ENCODE measurements around the gene KRT6B.
"Not testable (repeated sequence)": the region's sequence is repeated elsewhere in the genome, so short reads cannot be mapped to it uniquely, and the experiment has no call there.

The KRT6B gene

GRCh38 chr12:52452101-52452500 is at the start of gene KRT6B:
KRT6B (minus strand) TSS chr12:52452146; CDS start chr12:52452078, 68 bp downstream.
- peak within 1 kb of the TSS; percentile 87 for H3K27ac ChIP-seq
- peak; percentile 72 for DNase-seq (ENCODE audit: low read depth, low spot score)

- no peak for DNase-seq (ENCODE audit: low read depth, low spot score)
- H3K27ac ChIP-seq, result peak overlapping the region; percentile 99
Observed at GRCh38 chr12:52501490-52501889, 49.5 kb upstream of the KRT6B start.

GRCh38 chr12:52500574-52500973 is 48.6 kb upstream of the KRT6B start:
- peak overlapping the region; percentile 99 for H3K27ac ChIP-seq

DNA sequence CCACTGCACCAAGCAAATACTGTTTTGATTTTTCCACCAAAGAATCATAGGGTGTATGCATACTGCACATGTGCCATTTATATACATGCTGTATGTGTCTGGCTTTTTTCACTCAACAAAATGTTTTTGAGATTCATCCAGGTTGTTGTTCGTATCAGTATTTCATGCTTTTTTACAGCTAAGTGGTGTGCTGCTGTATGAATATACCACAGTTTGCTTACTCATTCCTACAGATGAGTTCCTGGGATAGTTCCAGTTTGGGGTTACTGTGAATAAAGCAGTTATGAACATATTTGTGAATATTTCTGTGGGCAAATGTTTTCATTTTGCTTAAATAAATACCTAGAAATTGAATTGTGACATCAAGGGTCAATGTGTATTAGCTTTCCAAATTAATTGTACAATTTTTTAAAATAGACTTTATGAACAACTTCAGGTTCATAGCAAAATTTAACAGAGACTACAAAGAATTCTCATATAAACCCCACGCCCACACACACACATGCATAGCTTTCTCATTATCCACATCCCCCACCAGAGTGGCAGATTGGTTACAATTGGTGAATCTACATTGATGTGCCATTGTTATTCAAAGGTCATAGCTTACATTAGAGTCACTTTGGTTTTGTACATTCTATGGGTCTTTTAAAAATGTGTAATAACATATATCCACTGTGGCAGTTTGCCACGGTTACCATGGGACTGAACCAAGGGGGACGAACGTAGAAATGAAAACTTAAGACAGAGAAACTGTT is 48.0 kb upstream of the KRT6B start:
- no peak for DNase-seq (ENCODE audit: low read depth, low spot score)
- H3K27ac ChIP-seq, result peak overlapping the region; percentile 99

More at GRCh38 chr12:52500574-52500973, 48.6 kb upstream of the KRT6B start:
- DNase-seq (ENCODE audit: low read depth, low spot score), result not testable (repeated sequence)

GRCh38 chr12:52498946-52499345 is 47.0 kb upstream of the KRT6B start:
- DNase-seq (ENCODE audit: low read depth, low spot score), result no peak
- peak overlapping the region; percentile 99 for H3K27ac ChIP-seq

DNA sequence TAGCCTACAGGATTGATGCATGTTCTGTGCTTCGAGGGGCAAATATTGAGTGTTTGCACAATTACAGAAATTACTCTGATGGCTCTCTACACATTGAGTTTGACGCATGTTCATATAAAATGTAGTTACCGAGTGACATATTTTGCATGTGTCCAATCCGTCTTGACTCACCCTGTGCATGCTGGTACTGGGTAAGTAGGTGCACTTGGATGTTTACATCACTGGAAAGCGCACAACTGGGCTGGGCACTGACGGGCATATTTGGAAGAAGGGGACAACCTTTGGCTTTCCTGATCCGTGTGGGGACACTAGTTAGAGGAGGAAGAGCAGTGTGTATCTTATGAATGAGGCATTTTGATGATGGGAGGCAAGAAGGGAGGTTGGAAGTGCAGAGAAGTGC is 46.0 kb upstream of the KRT6B start:
- peak overlapping the region; percentile 99 for H3K27ac ChIP-seq
- no peak for DNase-seq (ENCODE audit: low read depth, low spot score)

GRCh38 chr12:52496590-52497071 is 44.7 kb upstream of the KRT6B start:
- H3K27ac ChIP-seq, result peak overlapping the region; percentile 99
- no peak for DNase-seq (ENCODE audit: low read depth, low spot score)

- H3K27ac ChIP-seq, result peak overlapping the region; percentile 99
- DNase-seq (ENCODE audit: low read depth, low spot score), result no peak
Observed at GRCh38 chr12:52496054-52496453, 44.1 kb upstream of the KRT6B start.

- peak overlapping the region; percentile 99 for H3K27ac ChIP-seq
- DNase-seq (ENCODE audit: low read depth, low spot score), result no peak
Observed at GRCh38 chr12:52495389-52495788, 43.4 kb upstream of the KRT6B start.

- peak overlapping the region; percentile 99 for H3K27ac ChIP-seq
- DNase-seq (ENCODE audit: low read depth, low spot score), result no peak
Observed at GRCh38 chr12:52494518-52494917, 42.6 kb upstream of the KRT6B start.

GRCh38 chr12:52494100-52494499 is 42.2 kb upstream of the KRT6B start:
- DNase-seq (ENCODE audit: low read depth, low spot score), result no peak
- peak overlapping the region; percentile 99 for H3K27ac ChIP-seq

DNA sequence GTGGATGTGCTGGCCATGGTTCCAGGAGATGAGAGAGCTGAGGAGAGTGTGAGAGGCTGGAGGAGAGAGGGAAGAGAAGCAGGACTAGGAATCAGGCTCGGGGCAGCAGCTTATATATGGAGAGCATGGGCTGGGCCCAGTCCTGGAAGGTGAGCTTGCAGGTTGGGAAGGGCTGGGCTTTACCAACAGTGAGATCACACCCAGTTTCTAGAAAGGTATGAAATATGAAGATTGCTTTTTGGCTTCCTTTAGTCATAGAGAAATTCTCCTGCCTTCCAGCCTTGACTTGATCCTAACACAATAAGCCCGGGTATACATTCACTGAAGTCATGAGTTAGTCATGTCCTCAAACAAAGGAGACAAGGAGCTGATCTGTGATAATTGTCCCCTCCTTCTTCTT is 41.2 kb upstream of the KRT6B start, which contains the start of gene KRT6A:
Gene KRT6A, minus strand, starts transcription at position 86 of the 400 bp plus-strand sequence. Its CDS starts 69 bp downstream, at position 17.
- peak; percentile 96 for DNase-seq (ENCODE audit: low read depth, low spot score)
- peak within 1 kb of the TSS; percentile 99 for H3K27ac ChIP-seq

GRCh38 chr12:52492405-52492804 is 40.5 kb upstream of the KRT6B start:
- peak overlapping the region; percentile 99 for H3K27ac ChIP-seq
- not testable (repeated sequence) for DNase-seq (ENCODE audit: low read depth, low spot score)

DNA sequence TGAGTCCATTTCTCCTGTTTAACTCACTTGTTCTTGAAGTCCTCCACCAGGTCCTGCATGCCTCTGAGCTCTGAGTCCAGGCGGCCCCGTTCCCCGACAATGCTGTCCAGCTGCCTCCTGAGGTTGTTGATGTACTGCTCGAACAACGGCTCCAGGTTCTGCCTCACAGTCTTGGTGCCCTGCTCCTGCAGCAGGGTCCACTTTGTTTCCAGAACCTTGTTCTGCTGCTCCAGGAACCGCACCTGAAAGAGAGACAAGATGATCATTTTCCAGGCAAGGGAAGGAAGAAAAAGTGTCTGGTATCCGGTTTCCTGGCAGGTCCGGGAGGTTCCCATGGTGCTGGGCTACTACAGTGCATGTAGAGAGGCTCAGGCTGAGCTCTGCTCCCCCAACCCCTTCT is 39.5 kb upstream of the KRT6B start:
- DNase-seq (ENCODE audit: low read depth, low spot score), result not testable (repeated sequence)
- peak overlapping the region; percentile 99 for H3K27ac ChIP-seq

- peak overlapping the region; percentile 99 for H3K27ac ChIP-seq
- no peak for DNase-seq (ENCODE audit: low read depth, low spot score)
Observed at GRCh38 chr12:52488736-52489135, 36.8 kb upstream of the KRT6B start.

GRCh38 chr12:52487744-52488443 is 35.9 kb upstream of the KRT6B start:
- DNase-seq (ENCODE audit: low read depth, low spot score), result peak; percentile 41
- peak overlapping the region; percentile 99 for H3K27ac ChIP-seq

- H3K27ac ChIP-seq, result peak overlapping the region; percentile 99
- peak; percentile 53 for DNase-seq (ENCODE audit: low read depth, low spot score)
Observed at GRCh38 chr12:52487211-52487610, 35.3 kb upstream of the KRT6B start.

- peak overlapping the region; percentile 99 for H3K27ac ChIP-seq
Observed at GRCh38 chr12:52486166-52487105, 34.5 kb upstream of the KRT6B start.

DNA sequence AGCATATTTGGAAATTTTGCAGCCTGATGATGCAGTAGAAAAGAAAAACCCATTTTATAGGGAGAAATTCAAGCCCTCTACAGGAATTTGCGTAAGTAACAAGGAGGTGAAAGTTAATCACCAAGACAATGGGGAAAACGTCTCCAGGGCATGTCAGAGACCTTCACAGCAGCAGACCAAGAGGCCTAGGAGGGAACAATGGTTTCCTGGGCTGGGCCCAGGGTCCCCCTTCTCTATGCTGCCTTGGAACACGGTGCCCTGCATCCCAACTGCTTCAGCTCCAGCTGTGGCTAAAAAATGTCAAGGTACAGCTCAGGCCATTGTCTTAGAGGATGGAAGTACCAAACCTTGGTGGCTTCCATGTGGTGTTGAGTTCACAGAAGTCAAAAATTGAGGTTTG is 28.1 kb upstream of the KRT6B start:
- DNase-seq (ENCODE audit: low read depth, low spot score), result no peak

More at GRCh38 chr12:52486166-52487105, 34.5 kb upstream of the KRT6B start:
- peak; percentile 67 for DNase-seq (ENCODE audit: low read depth, low spot score)

DNA sequence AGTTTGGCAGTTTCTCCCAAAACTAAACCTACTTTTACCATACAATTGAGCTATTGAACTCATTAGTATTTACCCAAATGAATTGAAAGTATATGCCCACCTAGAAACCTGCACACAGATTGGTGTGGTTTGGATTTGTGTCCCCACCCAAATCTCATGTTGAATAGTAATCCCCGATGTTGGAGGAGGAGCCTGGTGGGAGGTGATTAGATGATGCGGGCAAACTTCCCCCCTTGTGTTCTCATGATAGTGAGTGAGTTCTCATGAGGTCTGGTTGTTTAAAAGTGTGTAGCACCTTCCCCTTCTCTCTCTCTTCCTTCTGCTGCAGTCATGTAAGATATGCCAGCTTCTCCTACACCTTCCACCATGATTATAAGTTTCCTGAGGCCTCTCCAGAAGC is 25.7 kb upstream of the KRT6B start:
- H3K27ac ChIP-seq, result no peak overlapping the region
- no peak for DNase-seq (ENCODE audit: low read depth, low spot score)

More for the DNA sequence above, 28.1 kb upstream of the KRT6B start:
- H3K27ac ChIP-seq, result no peak overlapping the region
